Neural cell (in vitro differentiated cells): ENCODE results near the gene LRMDA.

ENCODE experiments used
- EP300 ChIP-seq: fragments of 450-650 bp; conservative IDR thresholded peaks from 2 replicates; pipeline ENCODE4 v1.6.1; 2014; ENCODE audit warnings: antibody characterized with exemption, mild to moderate bottlenecking, moderate library complexity; ENCODE audit not compliant: poor library complexity, severe bottlenecking
- EZH2 ChIP-seq: fragments of 200-600, 300-800 bp; shearing (Covaris generic), sonication (generic); IDR thresholded peaks from 2 replicates; pipeline ENCODE4 v1.6.1; 2014; ENCODE audit warnings: antibody characterized with exemption, low read length, borderline replicate concordance, mild to moderate bottlenecking; ENCODE audit not compliant: insufficient read depth, poor library complexity, severe bottlenecking
- POLR2AphosphoS5 ChIP-seq: IDR thresholded peaks from 2 replicates; pipeline ENCODE4 v1.6.1; 2012
- TAF1 ChIP-seq: IDR thresholded peaks from 2 replicates; pipeline ENCODE4 v1.6.1; 2012; ENCODE audit warnings: low read depth
- TF ChIP-seq, protein P1 (sequence below): fragments of 450-650 bp; IDR thresholded peaks from 2 replicates; pipeline ENCODE4 v1.5.1; 2014; ENCODE audit warnings: antibody characterized with exemption, mild to moderate bottlenecking, moderate library complexity; ENCODE audit not compliant: poor library complexity, severe bottlenecking
- TF ChIP-seq, protein P2 (sequence below): IDR thresholded peaks from 2 replicates; pipeline ENCODE4 v1.6.1; 2012; ENCODE audit warnings: borderline replicate concordance

DNA sequence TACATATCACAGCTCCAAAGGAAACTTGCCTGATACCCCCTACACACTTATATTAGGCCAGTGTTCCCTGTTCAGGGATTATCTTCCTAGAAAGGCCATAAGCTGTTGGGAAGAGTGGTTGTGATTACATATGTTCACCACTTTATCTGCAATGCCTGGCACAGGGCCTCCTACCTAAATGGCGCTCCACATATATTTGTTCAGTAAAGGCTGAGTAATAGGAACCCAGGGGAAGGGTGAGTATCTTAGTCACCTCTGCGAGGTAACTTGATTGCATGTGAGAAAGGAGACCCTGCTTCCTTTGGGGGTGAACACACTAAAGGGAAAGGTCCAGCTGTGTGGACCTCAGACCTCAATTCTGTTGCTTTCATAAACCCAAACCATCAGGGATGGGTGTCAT is 896.0 kb downstream of the LRMDA start:
- TF ChIP-seq POLR2AphosphoS5: no peak
- TF ChIP-seq TAF1: no peak
- TF ChIP-seq, protein P1, sequence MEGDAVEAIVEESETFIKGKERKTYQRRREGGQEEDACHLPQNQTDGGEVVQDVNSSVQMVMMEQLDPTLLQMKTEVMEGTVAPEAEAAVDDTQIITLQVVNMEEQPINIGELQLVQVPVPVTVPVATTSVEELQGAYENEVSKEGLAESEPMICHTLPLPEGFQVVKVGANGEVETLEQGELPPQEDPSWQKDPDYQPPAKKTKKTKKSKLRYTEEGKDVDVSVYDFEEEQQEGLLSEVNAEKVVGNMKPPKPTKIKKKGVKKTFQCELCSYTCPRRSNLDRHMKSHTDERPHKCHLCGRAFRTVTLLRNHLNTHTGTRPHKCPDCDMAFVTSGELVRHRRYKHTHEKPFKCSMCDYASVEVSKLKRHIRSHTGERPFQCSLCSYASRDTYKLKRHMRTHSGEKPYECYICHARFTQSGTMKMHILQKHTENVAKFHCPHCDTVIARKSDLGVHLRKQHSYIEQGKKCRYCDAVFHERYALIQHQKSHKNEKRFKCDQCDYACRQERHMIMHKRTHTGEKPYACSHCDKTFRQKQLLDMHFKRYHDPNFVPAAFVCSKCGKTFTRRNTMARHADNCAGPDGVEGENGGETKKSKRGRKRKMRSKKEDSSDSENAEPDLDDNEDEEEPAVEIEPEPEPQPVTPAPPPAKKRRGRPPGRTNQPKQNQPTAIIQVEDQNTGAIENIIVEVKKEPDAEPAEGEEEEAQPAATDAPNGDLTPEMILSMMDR: no peak
- TF ChIP-seq, protein P2, sequence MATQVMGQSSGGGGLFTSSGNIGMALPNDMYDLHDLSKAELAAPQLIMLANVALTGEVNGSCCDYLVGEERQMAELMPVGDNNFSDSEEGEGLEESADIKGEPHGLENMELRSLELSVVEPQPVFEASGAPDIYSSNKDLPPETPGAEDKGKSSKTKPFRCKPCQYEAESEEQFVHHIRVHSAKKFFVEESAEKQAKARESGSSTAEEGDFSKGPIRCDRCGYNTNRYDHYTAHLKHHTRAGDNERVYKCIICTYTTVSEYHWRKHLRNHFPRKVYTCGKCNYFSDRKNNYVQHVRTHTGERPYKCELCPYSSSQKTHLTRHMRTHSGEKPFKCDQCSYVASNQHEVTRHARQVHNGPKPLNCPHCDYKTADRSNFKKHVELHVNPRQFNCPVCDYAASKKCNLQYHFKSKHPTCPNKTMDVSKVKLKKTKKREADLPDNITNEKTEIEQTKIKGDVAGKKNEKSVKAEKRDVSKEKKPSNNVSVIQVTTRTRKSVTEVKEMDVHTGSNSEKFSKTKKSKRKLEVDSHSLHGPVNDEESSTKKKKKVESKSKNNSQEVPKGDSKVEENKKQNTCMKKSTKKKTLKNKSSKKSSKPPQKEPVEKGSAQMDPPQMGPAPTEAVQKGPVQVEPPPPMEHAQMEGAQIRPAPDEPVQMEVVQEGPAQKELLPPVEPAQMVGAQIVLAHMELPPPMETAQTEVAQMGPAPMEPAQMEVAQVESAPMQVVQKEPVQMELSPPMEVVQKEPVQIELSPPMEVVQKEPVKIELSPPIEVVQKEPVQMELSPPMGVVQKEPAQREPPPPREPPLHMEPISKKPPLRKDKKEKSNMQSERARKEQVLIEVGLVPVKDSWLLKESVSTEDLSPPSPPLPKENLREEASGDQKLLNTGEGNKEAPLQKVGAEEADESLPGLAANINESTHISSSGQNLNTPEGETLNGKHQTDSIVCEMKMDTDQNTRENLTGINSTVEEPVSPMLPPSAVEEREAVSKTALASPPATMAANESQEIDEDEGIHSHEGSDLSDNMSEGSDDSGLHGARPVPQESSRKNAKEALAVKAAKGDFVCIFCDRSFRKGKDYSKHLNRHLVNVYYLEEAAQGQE: no peak
- TF ChIP-seq EP300: no peak
- TF ChIP-seq EZH2: no peak
